Endothelial cell (in vitro differentiated cells): ENCODE results near the gene MAP6. TPM values are rescaled to one million over a fixed set of nuclear protein-coding genes. Genes with fewer than 3 reads are reported as not detected.

ENCODE experiments used
- DNase-seq: peaks from one replicate; pipeline ENCODE4 v3.0.0; 2021; ENCODE audit warnings: low spot score
- H3K27ac Mint-ChIP-seq: one replicate; pipeline ENCODE4 v1.8.0; 2021; ENCODE audit warnings: mixed read lengths, inconsistent platforms; ENCODE audit not compliant: unreplicated experiment
- H3K27me3 Mint-ChIP-seq: one replicate; pipeline ENCODE4 v1.8.0; 2021; ENCODE audit warnings: mild to moderate bottlenecking, moderate library complexity, mixed read lengths, inconsistent platforms; ENCODE audit not compliant: unreplicated experiment
- H3K36me3 Mint-ChIP-seq: one replicate; pipeline ENCODE4 v1.8.0; 2021; ENCODE audit warnings: mild to moderate bottlenecking, low read depth, mixed read lengths, inconsistent platforms; ENCODE audit not compliant: unreplicated experiment
- H3K4me1 Mint-ChIP-seq: one replicate; pipeline ENCODE4 v1.8.0; 2021; ENCODE audit warnings: mild to moderate bottlenecking, mixed read lengths, inconsistent platforms; ENCODE audit not compliant: unreplicated experiment
- H3K4me3 Mint-ChIP-seq: one replicate; pipeline ENCODE4 v1.8.0; 2021; ENCODE audit warnings: mild to moderate bottlenecking, mixed read lengths, inconsistent platforms; ENCODE audit not compliant: unreplicated experiment
- H3K9me3 Mint-ChIP-seq: one replicate; pipeline ENCODE4 v1.8.0; 2021; ENCODE audit warnings: mixed read lengths, inconsistent platforms; ENCODE audit not compliant: unreplicated experiment
- CTCF ChIP-seq: fragments of 200-600 bp; sonication (generic); IDR thresholded peaks from one replicate; pipeline ENCODE4 v1.5.0; 2021; ENCODE audit warnings: antibody characterized with exemption; ENCODE audit not compliant: unreplicated experiment
- total RNA-seq: library from RNA; stranded (reverse); fragmentation: NEBNext Ultra II Directional; extraction: Animal tissue kit (Norgen Biotek cat#: 25700); gene quantifications from one replicate; pipeline ENCODE4 v1.2.1, GENCODE V29; 2021; ENCODE audit not compliant: unreplicated experiment

The MAP6 gene
- total RNA-seq, 1 donor from 2014 or later, result 0.26 TPM

GRCh38 chr11:75653532-75653931, 15.3 kb downstream of the MAP6 start:
- no peak overlapping the region for H3K27ac Mint-ChIP-seq
- DNase-seq, result no peak
- H3K9me3 Mint-ChIP-seq, result no peaks in the 10 kb centered on the region
- no peak overlapping the region for H3K4me3 Mint-ChIP-seq
- no peaks in the 10 kb centered on the region for H3K27me3 Mint-ChIP-seq
- no peaks in the 10 kb centered on the region for H3K36me3 Mint-ChIP-seq
- no peaks in the 10 kb centered on the region for H3K4me1 Mint-ChIP-seq
- no peak for TF ChIP-seq CTCF

- no peaks in the 10 kb centered on the region for H3K4me1 Mint-ChIP-seq
- no peaks in the 10 kb centered on the region for H3K36me3 Mint-ChIP-seq
These were observed 15.9 kb downstream of the MAP6 start for GRCh38 chr11:75652936-75653335.

GRCh38 chr11:75651218-75651617, 17.6 kb downstream of the MAP6 start:
- Mint-ChIP-seq H3K4me1 (no peaks in the 10 kb centered on the region), H3K9me3 (no peaks in the 10 kb centered on the region), H3K27me3 (no peaks in the 10 kb centered on the region), H3K27ac (no peak overlapping the region), H3K4me3 (no peak overlapping the region), H3K36me3 (no peaks in the 10 kb centered on the region)
- no peak for TF ChIP-seq CTCF
- no peak for DNase-seq

More at GRCh38 chr11:75652936-75653335, 15.9 kb downstream of the MAP6 start:
- TF ChIP-seq CTCF, result no peak
- Mint-ChIP-seq H3K27ac (no peak overlapping the region), H3K27me3 (no peaks in the 10 kb centered on the region), H3K4me3 (no peak overlapping the region), H3K9me3 (no peaks in the 10 kb centered on the region)
- DNase-seq, result no peak

- TF ChIP-seq CTCF, result no peak
- Mint-ChIP-seq H3K4me3 (no peak overlapping the region), H3K4me1 (peaks cover 3% of the 10 kb centered on the region), H3K27me3 (no peaks in the 10 kb centered on the region), H3K9me3 (no peaks in the 10 kb centered on the region), H3K27ac (no peak overlapping the region), H3K36me3 (no peaks in the 10 kb centered on the region)
- DNase-seq, result no peak
These were observed 18.6 kb downstream of the MAP6 start for GRCh38 chr11:75650167-75650723.

- DNase-seq, result no peak
- Mint-ChIP-seq H3K9me3 (no peaks in the 10 kb centered on the region), H3K4me3 (no peak overlapping the region), H3K36me3 (no peaks in the 10 kb centered on the region), H3K4me1 (peaks cover 3% of the 10 kb centered on the region), H3K27me3 (no peaks in the 10 kb centered on the region), H3K27ac (no peak overlapping the region)
- no peak for TF ChIP-seq CTCF
These were observed 23.9 kb downstream of the MAP6 start for GRCh38 chr11:75644946-75645345.
